B cell (primary cell): Measurements from ENCODE around the gene WDR90. TPM values are rescaled to one million over a fixed set of nuclear protein-coding genes. Genes with fewer than 3 reads are reported as not detected.

Source experiments
- ATAC-seq: fragments of 200-7000 bp; cut with Tn5 transposase; one replicate; pipeline ENCODE4 v1.10.0; 2021; ENCODE audit warnings: low read depth, mild to moderate bottlenecking, moderate number of reproducible peaks, moderate library complexity
- CTCF ChIA-PET: fragments of 350-600 bp; sonication (Branson Sonifier 250); formaldehyde crosslinking; loops from one replicate; lab custom pipeline; 2021; ENCODE audit warnings: antibody characterized with exemption, inconsistent platforms; lab: Charles Lee
- POLR2A ChIA-PET: fragments of 350-600 bp; sonication (Branson Sonifier 250); formaldehyde crosslinking; loops from one replicate; lab custom pipeline; 2021; ENCODE audit warnings: antibody characterized with exemption; lab: Charles Lee
- DNase-seq: peaks from one replicate; pipeline ENCODE4 v3.0.0; 2013
- H2AFZ ChIP-seq: 2 replicates; pipeline ENCODE4 v1.6.1; 2012; ENCODE audit warnings: mild to moderate bottlenecking, low read depth, low read length; ENCODE audit not compliant: insufficient read depth, poor library complexity, severe bottlenecking
- H3K27ac ChIP-seq, 2 donors: 1 replicate in 1 of 2; 2 replicates in 1 of 2; pipeline ENCODE4 v1.5.1; 2012 to 2013; ENCODE audit warnings: low read length in 2 of 2, mild to moderate bottlenecking in 2 of 2, moderate library complexity in 1 of 2
- H3K27me3 ChIP-seq, 4 experiments: fragments of 200-600 bp in 1 of 4; sonication (generic) in 1 of 4; replicated peaks in 1 of 4; 1 replicate in 2 of 4; 2 replicates in 2 of 4; pipeline versions ENCODE4 v1.6.1 to v1.7.0; 2013 to 2016; ENCODE audit warnings: low read length in 3 of 4, mild to moderate bottlenecking in 2 of 4, mixed read lengths in 1 of 4, moderate library complexity in 1 of 4; ENCODE audit not compliant: insufficient read depth in 4 of 4, control insufficient read depth in 3 of 4; ENCODE audit errors: control extremely low read depth in 1 of 4
- H3K36me3 ChIP-seq, 2 experiments: replicated peaks in 1 of 2; 1 replicate in 1 of 2; 2 replicates in 1 of 2; pipeline versions ENCODE4 v1.6.1 to v1.7.1; 2013; ENCODE audit warnings: low read length in 1 of 2; ENCODE audit not compliant: insufficient read depth in 2 of 2, control insufficient read depth in 1 of 2; ENCODE audit errors: control extremely low read depth in 1 of 2, extremely low read depth in 1 of 2
- H3K4me1 ChIP-seq, 2 donors: fragments of 200-600 bp in 1 of 2; sonication (generic) in 1 of 2; 1 replicate in 1 of 2; 2 replicates in 1 of 2; pipeline versions ENCODE4 v1.5.1 to v1.6.1; 2013 to 2017; ENCODE audit warnings: low read length in 2 of 2; ENCODE audit not compliant: control insufficient read depth in 2 of 2, insufficient read depth in 2 of 2
- H3K4me2 ChIP-seq: replicated peaks from 2 replicates; pipeline ENCODE3; 2012; ENCODE audit warnings: mild to moderate bottlenecking, low read depth, low read length; ENCODE audit not compliant: poor library complexity, severe bottlenecking
- H3K4me3 ChIP-seq, 5 experiments: fragments of 200-600 bp in 1 of 5; sonication (generic) in 1 of 5; 1 replicate in 3 of 5; 2 replicates in 2 of 5; pipeline versions ENCODE4 v1.5.1 to v1.7.0; 2011 to 2016; ENCODE audit warnings: low read length in 4 of 5, mild to moderate bottlenecking in 4 of 5, low read depth in 2 of 5, control low read depth in 1 of 5, moderate library complexity in 1 of 5; ENCODE audit not compliant: insufficient read depth in 1 of 5; ENCODE audit errors: control extremely low read depth in 1 of 5, extremely low read depth in 1 of 5
- H3K79me2 ChIP-seq: fragments of 200-600 bp; sonication (generic); one replicate; pipeline ENCODE4 v1.6.0; 2016; ENCODE audit warnings: low read length; ENCODE audit not compliant: control insufficient read depth, insufficient read depth
- H3K9ac ChIP-seq: fragments of 200-600 bp; sonication (generic); 2 replicates; pipeline ENCODE4 v1.6.1; 2017; ENCODE audit warnings: mild to moderate bottlenecking, low read length, moderate library complexity
- H3K9me3 ChIP-seq, 3 donors: one replicate each; pipeline versions ENCODE4 v1.6.1 to v1.7.1; 2013; ENCODE audit warnings: low read length in 2 of 3; ENCODE audit not compliant: control insufficient read depth in 2 of 3, insufficient read depth in 1 of 3; ENCODE audit errors: control extremely low read depth in 1 of 3
- H4K20me1 ChIP-seq: 2 replicates; pipeline ENCODE4 v1.6.0; 2012; ENCODE audit warnings: mild to moderate bottlenecking, low read length; ENCODE audit not compliant: insufficient read depth, control insufficient read depth, poor library complexity, severe bottlenecking
- H3K27ac Mint-ChIP-seq: one replicate; pipeline ENCODE4 v1.8.0; 2021; ENCODE audit warnings: mixed read lengths
- H3K27me3 Mint-ChIP-seq: one replicate; pipeline ENCODE4 v1.8.0; 2021; ENCODE audit warnings: mixed read lengths
- H3K4me1 Mint-ChIP-seq: one replicate; pipeline ENCODE4 v1.8.0; 2021; ENCODE audit warnings: mixed read lengths
- H3K4me3 Mint-ChIP-seq: one replicate; pipeline ENCODE4 v1.8.0; 2021; ENCODE audit warnings: mixed read lengths
- H3K9me3 Mint-ChIP-seq: one replicate; pipeline ENCODE4 v1.8.0; 2022; ENCODE audit warnings: mixed read lengths; ENCODE audit not compliant: insufficient read depth
- CTCF ChIP-seq: fragments of 200-600 bp; IDR thresholded peaks from one replicate; pipeline ENCODE4 v1.8.0; 2022; ENCODE audit warnings: antibody characterized with exemption, mild to moderate bottlenecking
- EZH2 ChIP-seq: IDR thresholded peaks from 2 replicates; pipeline ENCODE4 v1.6.1; 2012; ENCODE audit warnings: borderline replicate concordance, low read depth, mild to moderate bottlenecking, moderate library complexity, low read length; ENCODE audit not compliant: insufficient read depth, poor library complexity, severe bottlenecking
- WGBS: methylation state at CpG from one replicate; pipeline ENCODE4 v1.1.5; 2013; ENCODE audit warnings: missing lambda C conversion rate; ENCODE audit not compliant: insufficient coverage; 5-methylcytosine and 5-hydroxymethylcytosine counted together
- intact Hi-C: fragments of 100-400 bp; cut with micrococcal nuclease; formaldehyde crosslinking; loops from one replicate; pipeline ENCODE4 v1.10.0; 2022
- polyA plus RNA-seq: library from polyadenylated mRNA; depleted of rRNA; stranded (reverse); fragments of >200 nt; gene quantifications from 2 replicates; pipeline ENCODE4 v1.2.3, GENCODE V29; 2012
- total RNA-seq, 2 donors: library from RNA; stranded (reverse); fragments of 120-200 nt in 1 of 2; gene quantifications; 1 replicate in 1 of 2; 2 replicates in 1 of 2; pipeline versions ENCODE4 v1.2.3 to v1.2.4, GENCODE V29; 2013 to 2022

WDR90 gene
- total and polyA plus RNA-seq, 2 donors (not counting 1 experiment from before 2014, with no cell fraction given), result 23.1 to 34.7 TPM

- no peak for TF ChIP-seq CTCF
- TF ChIP-seq EZH2, result no peak
- ATAC-seq (no peak), DNase-seq (peak; percentile 56)
- peak overlapping the region; percentile 12 for H3K4me2 ChIP-seq
- H3K27ac ChIP-seq, result no peak overlapping the region
- 77% methylated on average over 23 of the region's 23 CpGs for WGBS
- ChIA-PET CTCF (no interaction called here), POLR2A (no interaction called here)
- H3K27me3 ChIP-seq, result peaks cover 0 to 25% (median 11%) of the 10 kb centered on the region in 4 experiments
- Mint-ChIP-seq H3K9me3 (no peaks in the 10 kb centered on the region), H3K27me3 (peaks cover 6% of the 10 kb centered on the region), H3K4me3 (no peak overlapping the region), H3K4me1 (peaks cover 35% of the 10 kb centered on the region), H3K27ac (no peak overlapping the region)
- H3K79me2 ChIP-seq, result peaks cover 12% of the 10 kb centered on the region
- intact Hi-C loops, result loop anchor here (5.0 kb wide), 1 partner anchor 1000 kb away; the partner anchor contains the start of gene JPT2
- H3K4me3 ChIP-seq, result no peak overlapping the region
- peaks cover 0 to 7% (median 0%) of the 10 kb centered on the region in 3 donors for H3K9me3 ChIP-seq
- H4K20me1 ChIP-seq, result peaks cover 13% of the 10 kb centered on the region
- peaks cover 22 to 45% of the 10 kb centered on the region in 2 donors for H3K4me1 ChIP-seq
- H2AFZ ChIP-seq, result no peak overlapping the region
- H3K36me3 ChIP-seq, result peaks cover 0 to 17% of the 10 kb centered on the region in 2 experiments
- no peak overlapping the region for H3K9ac ChIP-seq
Observed at GRCh38 chr16:676913-677312, 27.7 kb downstream of the WDR90 start.

- Histone ChIP-seq H3K4me2 (peak overlapping the region; percentile 12), H3K27ac (no peak overlapping the region), H3K27me3 (peaks cover 0 to 25% (median 11%) of the 10 kb centered on the region in 4 experiments), H3K36me3 (peaks cover 0 to 18% of the 10 kb centered on the region in 2 experiments), H3K9me3 (peaks cover 0 to 7% (median 0%) of the 10 kb centered on the region in 3 donors), H3K4me3 (no peak overlapping the region), H3K79me2 (peaks cover 18% of the 10 kb centered on the region), H4K20me1 (peaks cover 19% of the 10 kb centered on the region), H3K4me1 (peaks cover 22 to 49% of the 10 kb centered on the region in 2 donors), H3K9ac (no peak overlapping the region), H2AFZ (no peak overlapping the region)
- CTCF ChIA-PET, result no interaction called here
- Mint-ChIP-seq H3K27ac (no peak overlapping the region), H3K9me3 (no peaks in the 10 kb centered on the region), H3K27me3 (peaks cover 6% of the 10 kb centered on the region), H3K4me1 (peaks cover 39% of the 10 kb centered on the region), H3K4me3 (no peak overlapping the region)
- WGBS, result 76% methylated on average over 53 of the region's 57 CpGs
- intact Hi-C loops, result loop anchor here (2.0 to 5.0 kb wide), 2 partner anchors 89 to 1000 kb away; partner anchors contain the start of gene JPT2
- DNase-seq, result no peak
- no peak for TF ChIP-seq CTCF
- no peak for TF ChIP-seq EZH2
- POLR2A ChIA-PET, result no interaction called here
- no peak for ATAC-seq
Observed at GRCh38 chr16:677316-678190, 28.4 kb downstream of the WDR90 start.
